GM19035 (cell line): ENCODE measurements around the gene ACAP2.
"Not testable (repeated sequence)": the region's sequence is repeated elsewhere in the genome, so short reads cannot be mapped to it uniquely, and the experiment has no call there.

Experiments
- ATAC-seq: cut with Tn5 transposase; IDR thresholded peaks from one replicate; pipeline ENCODE4 v1.9.1; 2021; ENCODE audit not compliant: unreplicated experiment

The ACAP2 gene

DNA sequence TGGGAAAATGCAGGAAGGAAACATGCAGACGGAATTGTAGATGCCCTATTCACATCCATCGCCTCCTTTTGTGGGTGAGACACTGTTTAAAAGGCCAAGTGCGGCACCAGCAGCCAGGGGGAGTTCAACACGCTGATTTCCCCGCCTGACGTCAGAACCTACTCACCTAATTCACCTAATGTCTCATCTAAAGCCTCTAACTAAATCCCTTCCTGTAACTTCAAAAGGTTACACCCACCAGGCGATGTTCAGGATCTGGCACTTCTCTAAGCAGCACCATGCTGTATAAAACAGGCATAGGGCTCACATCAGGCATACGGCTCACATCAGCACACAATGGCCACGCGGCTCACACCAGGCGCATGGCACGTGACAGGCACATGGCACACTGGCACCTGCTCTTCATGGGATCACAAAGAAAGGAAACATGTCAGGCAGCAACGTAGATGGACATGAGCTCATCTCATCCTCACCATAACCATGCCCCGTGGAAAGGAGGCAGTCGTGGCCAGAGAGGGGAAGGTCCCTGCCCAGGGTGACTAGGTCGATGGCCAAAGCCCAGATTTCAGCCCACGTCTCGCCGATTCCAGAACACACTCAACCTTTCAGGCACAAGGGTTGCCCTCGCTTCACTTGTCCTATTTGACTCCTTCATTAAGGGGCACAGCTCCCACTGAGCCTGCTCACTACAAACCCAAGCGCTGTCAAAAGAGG is 193.6 kb downstream of the ACAP2 start:
- no peak for ATAC-seq

DNA sequence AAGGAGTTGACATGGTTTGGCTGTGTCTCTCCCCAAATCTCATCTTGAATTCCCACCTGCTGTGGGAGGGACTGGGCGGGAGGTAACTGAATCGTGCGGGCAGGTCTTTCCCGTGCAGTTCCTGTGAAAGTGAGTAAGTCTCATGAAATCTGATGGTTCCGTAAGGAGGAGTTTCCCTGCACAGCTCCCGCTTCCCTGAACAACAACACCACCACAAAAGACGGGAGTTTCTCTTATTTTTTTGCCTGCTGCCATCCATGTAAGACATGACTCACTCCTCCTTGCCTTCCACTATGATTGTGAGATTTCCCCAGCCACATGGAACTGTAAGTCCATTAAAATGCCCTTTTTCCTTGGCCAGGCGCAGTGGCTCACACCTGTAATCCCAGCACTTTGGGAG is 194.5 kb downstream of the ACAP2 start:
- no peak for ATAC-seq

DNA sequence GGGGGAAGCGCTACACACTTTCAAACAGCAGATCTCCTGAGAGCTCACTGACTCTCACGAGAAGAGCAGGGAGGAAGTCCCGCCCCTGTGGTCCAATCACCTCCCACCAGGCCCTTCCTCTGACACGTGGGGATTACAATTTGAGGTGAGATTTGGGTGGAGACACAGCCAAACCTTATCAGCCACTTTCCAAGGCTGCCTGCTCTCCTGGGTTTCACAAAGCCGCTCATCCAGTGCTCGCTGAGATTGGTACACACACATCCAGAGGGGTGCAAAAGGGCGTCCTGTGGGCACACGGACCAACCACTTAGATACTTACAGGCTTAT is 195.0 kb downstream of the ACAP2 start:
- ATAC-seq, result no peak

- ATAC-seq, result no peak
These were observed 195.5 kb downstream of the ACAP2 start for GRCh38 chr3:195247086-195247862.

DNA sequence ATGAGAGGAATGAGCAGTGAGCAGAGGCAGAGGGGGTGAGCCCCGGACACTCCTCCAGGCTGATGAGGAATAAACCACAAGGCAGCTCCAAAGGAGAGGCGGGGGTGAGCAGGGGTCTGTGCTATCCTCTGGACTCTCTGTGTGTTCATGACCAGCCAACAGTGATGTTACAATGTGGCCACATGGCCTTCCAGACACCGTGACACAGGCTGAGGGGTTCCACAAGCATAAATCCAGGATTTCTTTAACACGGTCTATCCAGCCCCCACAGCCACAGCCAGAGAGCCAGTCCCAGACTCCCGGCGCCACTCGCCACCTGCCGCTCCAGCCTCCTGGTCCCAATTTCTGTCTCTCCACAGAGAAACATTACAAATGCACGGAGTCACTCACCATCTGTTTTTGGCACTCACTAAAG is 196.2 kb downstream of the ACAP2 start:
- no peak for ATAC-seq

GRCh38 chr3:195245531-195245951 is 197.3 kb downstream of the ACAP2 start:
- no peak for ATAC-seq

DNA sequence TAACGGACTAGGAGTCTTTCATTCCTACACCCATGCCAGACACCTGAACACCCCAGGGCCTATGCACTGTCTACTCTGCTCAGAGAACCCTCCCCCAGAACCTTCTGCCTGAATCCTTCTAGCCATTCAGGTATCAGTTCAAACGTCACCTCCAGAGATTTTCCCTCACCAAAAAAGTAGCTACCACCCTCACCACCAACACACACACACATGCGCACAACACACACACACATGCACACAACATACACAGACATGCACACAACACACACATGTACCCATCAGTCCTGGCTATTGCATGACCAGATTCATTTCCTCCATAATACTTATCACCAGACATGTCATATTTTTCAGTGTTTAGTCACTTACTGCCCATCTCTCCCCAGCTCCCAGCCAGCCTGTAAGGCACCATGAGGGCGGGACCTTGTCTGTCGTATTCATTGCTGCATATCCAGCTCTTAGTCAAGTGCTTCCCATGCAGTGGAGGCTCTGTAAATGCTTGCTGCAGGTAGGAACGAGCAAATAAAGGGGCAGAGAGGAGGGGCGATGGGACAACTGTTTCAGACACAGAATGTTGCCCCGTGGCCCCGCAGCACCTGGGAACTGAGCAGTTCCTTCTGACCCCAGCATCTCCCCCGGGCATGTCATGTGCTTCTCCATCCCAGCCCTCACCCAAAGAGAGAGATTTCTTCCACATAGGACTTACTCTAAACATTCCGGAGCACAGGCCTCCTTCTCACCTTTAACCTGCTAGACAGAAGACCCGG is 201.0 kb downstream of the ACAP2 start:
- ATAC-seq, result no peak

DNA sequence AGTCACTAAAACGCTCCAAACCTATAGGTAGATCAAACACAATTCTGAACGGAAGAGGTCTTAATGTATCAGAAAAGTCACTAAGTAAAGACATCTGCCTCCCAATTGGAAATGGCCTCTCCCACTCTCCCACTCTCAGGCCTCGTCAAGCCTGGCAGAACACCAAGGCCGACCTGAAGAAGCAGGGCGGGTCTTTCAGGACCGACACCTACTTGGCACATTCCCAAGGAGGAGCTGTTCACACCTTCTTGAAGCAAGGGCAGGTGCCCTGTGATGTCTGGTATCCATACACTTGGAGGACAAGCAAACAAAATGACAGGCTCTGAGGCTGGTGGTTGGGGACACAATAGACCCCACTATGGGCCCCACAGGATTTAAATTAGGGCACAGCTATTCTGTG is 201.9 kb downstream of the ACAP2 start:
- ATAC-seq, result no peak

- no peak for ATAC-seq
These were observed 202.6 kb downstream of the ACAP2 start for GRCh38 chr3:195240171-195240701.

DNA sequence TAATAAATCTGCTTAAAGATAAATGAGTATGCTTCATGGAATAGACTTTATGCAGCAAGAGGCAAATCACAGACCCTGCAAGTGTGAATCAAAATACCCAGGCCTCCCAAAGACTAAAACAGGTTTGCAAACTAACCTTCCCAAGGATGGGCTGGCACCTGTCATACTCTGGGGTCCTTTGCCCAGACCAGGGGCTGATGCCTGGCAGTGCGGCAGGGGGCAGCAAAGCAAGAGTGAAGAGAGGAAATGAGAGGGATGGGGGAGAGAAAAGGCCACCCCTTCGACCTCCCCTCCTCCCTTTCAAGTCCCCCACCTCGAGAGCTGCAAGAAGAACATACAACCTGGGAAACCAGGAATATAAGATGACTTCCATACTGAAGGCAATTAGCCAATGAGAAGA is 203.7 kb downstream of the ACAP2 start:
- no peak for ATAC-seq

DNA sequence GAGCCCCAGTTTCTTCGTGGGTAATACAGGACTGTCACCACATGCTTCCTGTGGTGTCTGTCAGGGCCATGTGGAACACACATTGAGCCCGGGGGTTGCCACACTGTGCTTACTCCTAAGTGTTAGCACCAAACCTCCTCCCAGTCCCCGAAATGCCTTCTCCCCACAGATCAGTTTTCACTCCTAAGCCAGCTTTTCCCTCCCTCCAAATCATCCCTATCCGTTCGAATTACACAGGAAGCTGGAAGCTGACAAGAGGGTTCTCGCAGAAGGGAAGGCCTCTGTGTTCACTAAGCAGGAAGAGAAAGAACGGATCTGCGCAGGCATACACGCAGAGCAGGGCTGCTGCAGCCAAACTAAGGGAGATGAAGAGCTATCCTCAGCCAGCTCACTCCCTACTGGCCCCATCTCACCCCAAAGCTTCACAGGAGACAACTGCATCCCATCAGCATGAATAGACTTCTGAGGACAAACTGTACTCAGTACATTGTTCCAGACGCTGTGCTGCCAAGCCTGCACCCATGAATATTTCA is 204.2 kb downstream of the ACAP2 start:
- ATAC-seq, result no peak

DNA sequence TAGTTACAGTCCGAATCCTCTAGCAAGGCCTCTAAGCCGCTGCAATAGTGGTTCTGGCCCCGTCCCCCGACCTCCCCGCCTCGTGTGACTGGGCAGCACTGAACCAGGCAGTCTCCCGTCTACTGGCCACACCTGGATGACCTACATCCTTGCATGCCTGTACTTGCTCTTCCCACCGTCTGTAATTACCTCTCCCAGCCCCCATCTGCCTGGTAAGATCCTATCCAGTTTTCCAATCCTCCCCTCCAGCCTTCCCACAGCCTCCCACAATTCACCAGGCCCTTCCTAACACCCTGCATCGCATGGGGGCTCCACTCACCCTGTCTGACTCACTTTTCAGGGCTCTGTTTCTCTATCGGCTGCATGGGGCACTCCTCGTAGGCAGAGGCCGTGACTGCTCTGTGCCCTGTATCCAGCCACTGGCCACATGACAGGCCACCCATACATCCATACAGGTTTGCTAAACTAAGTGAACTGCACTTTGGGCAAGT is 204.7 kb downstream of the ACAP2 start:
- no peak for ATAC-seq

GRCh38 chr3:195236801-195237570 is 205.8 kb downstream of the ACAP2 start:
- no peak for ATAC-seq

GRCh38 chr3:195236076-195236798 is 206.6 kb downstream of the ACAP2 start:
- ATAC-seq, result no peak

- ATAC-seq, result no peak
These were observed 212.6 kb downstream of the ACAP2 start for GRCh38 chr3:195230244-195230643.

GRCh38 chr3:195228886-195229285 is 213.9 kb downstream of the ACAP2 start:
- ATAC-seq, result not testable (repeated sequence)

DNA sequence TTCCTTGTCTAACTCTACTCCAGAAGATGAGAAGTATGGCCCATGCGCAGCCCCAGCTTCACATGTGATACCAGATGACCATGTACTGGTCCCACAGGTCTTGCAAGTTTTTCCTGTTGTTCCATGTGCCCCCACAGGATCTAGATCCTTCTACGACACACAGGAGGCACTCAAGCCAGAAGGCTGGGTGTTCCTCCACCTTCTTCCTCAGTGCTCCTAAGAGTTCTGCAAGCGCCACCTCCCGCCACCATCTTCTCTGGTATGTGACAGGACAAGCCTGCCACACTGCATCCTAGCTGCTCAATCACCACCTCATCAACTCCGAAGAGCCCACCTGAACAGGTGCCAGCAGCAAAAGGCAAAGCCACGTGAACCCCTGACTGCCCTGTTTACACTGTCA is 214.9 kb downstream of the ACAP2 start:
- no peak for ATAC-seq

DNA sequence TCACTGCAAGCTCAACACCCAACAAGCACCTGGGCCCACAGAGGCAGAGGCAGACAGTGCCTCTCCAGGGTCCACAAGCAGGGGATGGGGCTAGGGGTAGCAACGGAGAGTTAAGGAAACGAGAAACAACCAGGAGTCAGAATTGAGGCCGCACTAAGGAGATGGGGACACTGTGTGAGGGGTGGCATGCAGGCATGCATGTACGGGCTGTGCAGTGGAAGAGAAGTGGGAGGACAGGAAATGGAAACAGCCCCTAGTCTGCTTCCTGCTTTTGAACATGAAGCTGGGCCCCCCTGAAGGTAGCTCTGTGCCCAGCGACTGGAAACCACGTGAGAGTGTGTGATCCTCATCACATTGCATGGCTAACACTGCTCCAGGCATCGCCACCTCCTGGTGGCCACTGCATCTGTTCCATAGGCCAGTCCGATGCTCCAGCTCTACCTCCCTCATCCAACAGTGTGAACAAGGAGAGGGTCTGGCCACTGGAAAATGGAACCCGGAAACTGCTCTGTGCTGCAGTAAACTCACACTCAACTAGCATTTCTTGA is 215.8 kb downstream of the ACAP2 start:
- no peak for ATAC-seq

DNA sequence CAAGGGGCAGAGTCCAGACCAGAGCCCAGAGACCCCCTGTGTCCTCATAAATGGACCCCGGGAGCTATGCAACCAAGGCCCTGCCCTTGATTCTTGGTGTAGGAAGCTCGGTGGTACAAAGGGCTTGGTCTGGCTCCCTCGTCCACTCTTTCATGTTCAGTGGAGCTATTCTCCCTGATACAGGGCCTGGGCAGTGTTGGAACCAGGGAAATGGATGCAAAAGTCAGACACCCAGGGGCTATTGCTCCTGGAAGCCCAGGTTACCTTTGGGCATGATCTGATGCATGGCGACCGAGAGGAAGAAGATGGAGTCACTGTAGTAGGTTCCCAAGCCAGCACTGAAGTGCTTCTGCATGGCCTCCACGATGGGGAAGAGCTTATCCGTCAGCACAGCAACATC is 216.4 kb downstream of the ACAP2 start:
- ATAC-seq, result no peak
